ENCODE results near the gene TOM1L2. TPM values are rescaled to one million over a fixed set of nuclear protein-coding genes. Genes with fewer than 3 reads are reported as not detected.

Gene TOM1L2
- total and polyA plus RNA-seq, 5 donors: 176 to 248 (median 213) TPM

DNA sequence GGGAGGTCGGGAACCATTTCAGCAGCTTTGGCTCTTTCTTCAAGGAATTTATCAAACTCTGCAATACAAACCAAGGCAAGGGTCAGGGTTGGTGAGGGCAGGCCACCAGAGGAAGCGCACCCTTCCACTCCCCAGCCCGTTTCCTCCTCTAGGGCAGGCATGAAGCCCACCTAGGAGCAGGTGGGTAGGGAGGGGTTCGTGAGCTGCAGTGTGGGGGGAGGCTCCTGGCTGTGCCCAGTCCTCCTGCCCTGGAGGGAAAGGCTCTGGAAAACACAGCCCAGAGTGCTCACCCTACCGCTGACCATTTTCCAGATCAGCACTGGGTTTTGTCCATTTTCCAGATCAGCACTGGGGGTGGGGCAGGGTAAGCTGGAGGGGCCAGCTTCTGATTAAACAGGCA is 124.5 kb downstream of the TOM1L2 start:
- DNase-seq: peak in 2 of 3 donors; percentile 5 to 46
- intact Hi-C loops (cut with DNase I): loop anchor here in 1 of 4 donors (10.0 kb wide), 1 partner anchor 163 kb away; the partner anchor contains the start of gene RAI1
- no peak for ATAC-seq

DNA sequence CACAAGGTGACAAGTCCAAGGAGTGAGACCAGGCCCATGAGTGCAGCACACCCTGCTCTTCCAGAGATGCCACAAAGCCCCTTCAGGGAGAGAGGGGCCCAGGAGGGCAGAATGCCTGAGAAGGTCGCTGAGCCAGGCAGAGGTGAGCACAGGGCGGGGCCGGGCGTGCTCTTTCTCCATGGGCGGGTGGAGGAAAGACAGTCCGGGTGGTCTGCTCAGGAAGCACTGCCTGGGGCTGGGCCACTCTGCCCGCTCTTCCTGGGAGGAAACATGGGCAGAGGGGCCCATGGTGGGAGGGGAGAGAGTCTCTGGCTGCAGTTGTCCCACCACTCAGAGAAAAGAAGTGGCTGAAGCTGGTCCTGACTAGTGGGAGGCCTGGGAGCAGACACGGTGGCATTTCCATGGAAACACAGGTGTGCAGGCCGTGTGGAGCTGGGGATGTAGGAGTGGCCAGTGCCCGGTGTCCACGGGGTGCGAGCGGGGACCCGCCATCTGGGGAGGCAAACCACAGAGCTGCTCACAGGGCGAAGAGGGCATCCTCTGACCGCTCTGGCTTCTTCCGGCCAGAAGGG is 125.0 kb downstream of the TOM1L2 start:
- ATAC-seq: no peak
- Histone ChIP-seq H3K27ac (ENCODE audit: low read length) (no peak overlapping the region), H3K4me1 (ENCODE audit: control insufficient read depth, insufficient read depth, low read length) (peaks cover 17% of the 10 kb centered on the region), H3K27me3 (ENCODE audit: control insufficient read depth, insufficient read depth) (no peaks in the 10 kb centered on the region), H3K9me3 (ENCODE audit: control insufficient read depth, low read length) (no peaks in the 10 kb centered on the region), H3K4me3 (ENCODE audit: low read length) (no peak overlapping the region)
- intact Hi-C loops (cut with DNase I): loop anchor here in 1 of 4 donors (10.0 kb wide), 1 partner anchor 162 kb away; the partner anchor contains the start of gene RAI1
- DNase-seq: peak in 2 of 3 donors; percentile 35 to 55
- 80% methylated on average over 17 of the region's 17 CpGs for WGBS

More for the DNA sequence above, 124.5 kb downstream of the TOM1L2 start:
- WGBS: 93% methylated on average over 5 of the region's 5 CpGs
- no peak overlapping the region for H3K27ac ChIP-seq (ENCODE audit: low read length)
- no peaks in the 10 kb centered on the region for H3K9me3 ChIP-seq (ENCODE audit: control insufficient read depth, low read length)
- no peaks in the 10 kb centered on the region for H3K27me3 ChIP-seq (ENCODE audit: control insufficient read depth, insufficient read depth)
- peaks cover 17% of the 10 kb centered on the region for H3K4me1 ChIP-seq (ENCODE audit: control insufficient read depth, insufficient read depth, low read length)
- H3K4me3 ChIP-seq (ENCODE audit: low read length): no peak overlapping the region

DNA sequence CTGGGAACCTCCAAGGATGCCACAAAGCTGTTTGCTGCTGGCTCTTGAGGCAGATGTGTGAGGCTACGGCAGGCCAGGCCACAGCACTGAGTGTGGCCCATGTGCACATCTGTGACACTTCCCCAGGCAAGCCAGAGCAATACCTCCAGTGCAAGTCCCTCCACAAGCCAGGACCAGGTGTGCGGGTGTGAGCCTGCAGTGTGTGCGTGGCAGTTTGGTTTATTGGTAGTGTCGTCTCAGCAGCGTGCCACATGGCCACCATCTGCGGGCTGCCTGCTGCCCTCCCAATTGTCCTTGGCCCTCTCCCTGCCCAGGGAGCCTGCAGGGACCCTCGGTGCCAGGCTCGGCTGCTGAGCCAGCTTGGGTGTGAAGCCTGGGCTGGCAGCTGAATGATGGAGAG is 125.6 kb downstream of the TOM1L2 start:
- no peaks in the 10 kb centered on the region for H3K9me3 ChIP-seq (ENCODE audit: control insufficient read depth, low read length)
- ATAC-seq: no peak
- H3K27me3 ChIP-seq (ENCODE audit: control insufficient read depth, insufficient read depth): no peaks in the 10 kb centered on the region
- 91% methylated on average over 8 of the region's 8 CpGs for WGBS
- H3K27ac ChIP-seq (ENCODE audit: low read length): no peak overlapping the region
- no peak overlapping the region for H3K4me3 ChIP-seq (ENCODE audit: low read length)
- DNase-seq: peak in 2 of 3 donors; percentile 39 to 48
- H3K4me1 ChIP-seq (ENCODE audit: control insufficient read depth, insufficient read depth, low read length): peaks cover 17% of the 10 kb centered on the region
- intact Hi-C loops (cut with DNase I): loop anchor here in 1 of 4 donors (10.0 kb wide), 1 partner anchor 162 kb away; the partner anchor contains the start of gene RAI1

DNA sequence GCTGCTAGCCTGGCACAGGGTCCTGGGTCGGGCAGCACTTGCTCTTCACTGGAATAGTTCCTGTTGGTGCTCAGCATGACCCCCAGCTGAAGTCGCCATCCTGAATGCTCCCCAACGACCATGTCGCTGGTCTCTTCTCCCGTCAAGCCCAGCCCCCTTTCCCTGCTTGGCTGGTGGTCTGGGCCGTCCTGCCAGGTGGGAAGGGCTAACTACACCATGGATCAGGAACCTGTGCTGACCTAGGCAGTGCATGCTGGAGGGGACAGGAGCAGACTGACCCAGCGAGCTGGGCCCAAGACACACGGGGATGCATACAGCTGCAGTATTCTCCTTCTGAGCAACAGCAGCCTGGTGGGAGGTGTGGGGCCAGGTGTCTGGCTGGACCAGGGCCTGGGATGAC is 126.2 kb downstream of the TOM1L2 start:
- no peak overlapping the region for H3K4me3 ChIP-seq (ENCODE audit: low read length)
- DNase-seq (peak in 1 of 3 donors; percentile 51), ATAC-seq (no peak)
- 81% methylated on average over 8 of the region's 8 CpGs for WGBS
- H3K27ac ChIP-seq (ENCODE audit: low read length): no peak overlapping the region
- no peaks in the 10 kb centered on the region for H3K27me3 ChIP-seq (ENCODE audit: control insufficient read depth, insufficient read depth)
- H3K4me1 ChIP-seq (ENCODE audit: control insufficient read depth, insufficient read depth, low read length): peaks cover 17% of the 10 kb centered on the region
- intact Hi-C loops (cut with DNase I): loop anchor here in 1 of 4 donors (10.0 kb wide), 1 partner anchor 161 kb away; the partner anchor contains the start of gene RAI1
- no peaks in the 10 kb centered on the region for H3K9me3 ChIP-seq (ENCODE audit: control insufficient read depth, low read length)

DNA sequence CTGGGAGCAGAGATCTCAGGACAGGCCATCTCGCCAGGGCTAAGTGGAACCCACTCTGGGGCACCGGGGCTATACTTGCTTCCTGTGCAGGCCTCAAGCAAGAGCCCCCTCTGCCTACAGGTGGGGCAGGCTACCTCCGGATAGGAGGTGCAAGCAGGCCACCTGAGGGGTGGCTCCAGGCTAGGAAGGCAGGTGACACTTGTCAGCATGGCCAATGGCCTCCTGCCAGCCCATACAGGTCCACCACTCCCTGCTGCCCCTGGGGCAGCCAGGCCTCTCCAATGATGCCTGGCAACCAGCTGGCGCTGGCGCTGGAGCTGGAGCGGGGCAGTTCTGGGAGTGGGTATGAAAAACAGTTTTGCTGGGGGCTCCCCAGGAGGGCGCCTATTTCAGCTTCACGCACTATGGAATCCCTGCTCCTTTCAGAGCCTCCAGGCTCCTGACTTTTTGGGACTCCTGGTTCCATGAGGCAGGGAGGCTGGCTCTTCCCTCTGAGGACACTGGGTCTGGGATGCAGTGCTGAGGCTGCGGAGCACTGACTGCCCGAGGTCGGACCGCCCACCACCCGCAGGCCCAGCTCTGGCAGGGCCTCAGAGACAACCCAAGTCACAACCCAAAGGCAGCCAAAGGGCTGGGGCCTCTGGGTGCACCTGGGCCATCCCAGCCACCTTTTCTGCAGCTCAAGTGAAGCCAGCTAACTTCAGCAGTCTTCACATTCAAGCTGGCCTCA is 127.0 kb downstream of the TOM1L2 start:
- no peak overlapping the region for H3K4me3 ChIP-seq (ENCODE audit: low read length)
- DNase-seq: peak in 2 of 3 donors; percentile 51 to 55
- 85% methylated on average over 13 of the region's 13 CpGs for whole genome bisulfite sequencing
- no peak for ATAC-seq
- H3K27ac ChIP-seq (ENCODE audit: low read length): no peak overlapping the region
- no peaks in the 10 kb centered on the region for H3K9me3 ChIP-seq (ENCODE audit: control insufficient read depth, low read length)
- H3K4me1 ChIP-seq (ENCODE audit: control insufficient read depth, insufficient read depth, low read length): peaks cover 17% of the 10 kb centered on the region
- no peaks in the 10 kb centered on the region for H3K27me3 ChIP-seq (ENCODE audit: control insufficient read depth, insufficient read depth)
- intact Hi-C loops (cut with DNase I): loop anchor here in 1 of 4 donors (10.0 kb wide), 1 partner anchor 160 kb away; the partner anchor contains the start of gene RAI1

DNA sequence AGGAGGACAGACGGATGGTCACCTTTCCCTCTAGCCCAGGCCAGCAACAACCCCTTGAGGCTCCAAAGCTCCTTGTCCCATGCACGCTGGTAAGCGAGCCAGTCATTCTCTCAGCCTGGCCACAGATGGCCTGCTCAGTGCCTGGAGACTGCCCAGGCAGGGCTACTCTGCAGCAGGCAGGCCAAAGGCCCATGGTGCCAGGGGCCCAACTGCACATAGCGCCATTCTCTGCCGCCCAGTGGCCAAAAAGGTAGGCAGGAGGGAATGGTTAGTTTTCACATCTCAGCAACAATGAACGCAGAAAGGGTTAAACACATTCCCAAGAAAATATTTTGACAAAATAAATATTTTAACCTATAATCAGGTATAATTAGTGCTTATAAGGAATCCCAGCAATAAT is 127.7 kb downstream of the TOM1L2 start:
- H3K27me3 ChIP-seq (ENCODE audit: control insufficient read depth, insufficient read depth): no peaks in the 10 kb centered on the region
- no peaks in the 10 kb centered on the region for H3K9me3 ChIP-seq (ENCODE audit: control insufficient read depth, low read length)
- DNase-seq: peak in 1 of 3 donors; percentile 34
- intact Hi-C loops (cut with DNase I): loop anchor here in 1 of 4 donors (10.0 kb wide), 1 partner anchor 160 kb away; the partner anchor contains the start of gene RAI1
- no peak overlapping the region for H3K4me3 ChIP-seq (ENCODE audit: low read length)
- H3K4me1 ChIP-seq (ENCODE audit: control insufficient read depth, insufficient read depth, low read length): peaks cover 13% of the 10 kb centered on the region
- H3K27ac ChIP-seq (ENCODE audit: low read length): no peak overlapping the region
- ATAC-seq: no peak
- WGBS: 89% methylated on average over 6 of the region's 6 CpGs

DNA sequence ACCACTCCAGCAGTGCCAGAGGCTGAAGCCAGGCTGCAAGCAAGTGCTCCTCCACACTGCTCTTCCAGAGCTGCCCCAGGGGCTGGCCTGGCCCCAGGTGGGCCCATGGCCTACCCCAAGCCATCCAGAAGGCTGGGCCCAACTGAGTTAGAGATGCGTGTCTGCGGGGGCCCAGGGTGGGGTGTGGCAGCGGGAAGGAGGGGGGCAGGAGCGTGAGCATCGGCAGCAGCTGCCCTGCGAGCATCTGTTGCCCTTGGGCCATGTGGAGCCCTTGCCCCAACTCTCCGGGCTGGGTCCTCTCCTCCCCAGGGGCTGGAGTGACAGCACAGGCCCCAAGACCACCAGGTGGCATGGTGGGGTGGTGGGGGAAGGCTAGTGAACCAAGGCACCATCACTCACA is 128.1 kb downstream of the TOM1L2 start:
- no peak overlapping the region for H3K27ac ChIP-seq (ENCODE audit: low read length)
- intact Hi-C loops (cut with DNase I): loop anchor here in 1 of 4 donors (10.0 kb wide), 1 partner anchor 159 kb away; the partner anchor contains the start of gene RAI1
- H3K9me3 ChIP-seq (ENCODE audit: control insufficient read depth, low read length): no peaks in the 10 kb centered on the region
- 83% methylated on average over 7 of the region's 7 CpGs for WGBS
- no peak for DNase-seq
- ATAC-seq: no peak
- H3K4me1 ChIP-seq (ENCODE audit: control insufficient read depth, insufficient read depth, low read length): peaks cover 9% of the 10 kb centered on the region
- no peaks in the 10 kb centered on the region for H3K27me3 ChIP-seq (ENCODE audit: control insufficient read depth, insufficient read depth)
- no peak overlapping the region for H3K4me3 ChIP-seq (ENCODE audit: low read length)

DNA sequence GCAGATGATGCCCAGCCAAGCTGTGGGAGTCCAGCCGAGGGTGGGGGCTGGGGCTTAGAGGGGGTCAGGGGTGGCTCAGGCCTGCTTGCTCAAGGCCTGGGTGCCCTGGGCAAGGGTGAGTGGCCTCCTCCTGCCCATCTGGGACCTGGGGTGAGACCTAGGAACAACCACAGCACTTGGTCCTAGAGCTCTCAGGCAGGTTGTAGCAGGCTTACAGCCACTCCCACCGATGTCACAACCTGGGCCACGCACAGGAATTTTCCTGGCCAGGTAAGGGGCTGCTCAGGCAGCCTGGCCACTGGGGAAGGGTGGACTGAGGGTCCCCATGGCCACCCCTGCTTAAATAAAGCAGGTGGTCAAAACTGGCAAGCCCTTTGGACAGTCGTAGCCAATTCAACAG is 129.1 kb downstream of the TOM1L2 start:
- WGBS: 82% methylated on average over 4 of the region's 4 CpGs
- DNase-seq: peak in 1 of 3 donors; percentile 39

DNA sequence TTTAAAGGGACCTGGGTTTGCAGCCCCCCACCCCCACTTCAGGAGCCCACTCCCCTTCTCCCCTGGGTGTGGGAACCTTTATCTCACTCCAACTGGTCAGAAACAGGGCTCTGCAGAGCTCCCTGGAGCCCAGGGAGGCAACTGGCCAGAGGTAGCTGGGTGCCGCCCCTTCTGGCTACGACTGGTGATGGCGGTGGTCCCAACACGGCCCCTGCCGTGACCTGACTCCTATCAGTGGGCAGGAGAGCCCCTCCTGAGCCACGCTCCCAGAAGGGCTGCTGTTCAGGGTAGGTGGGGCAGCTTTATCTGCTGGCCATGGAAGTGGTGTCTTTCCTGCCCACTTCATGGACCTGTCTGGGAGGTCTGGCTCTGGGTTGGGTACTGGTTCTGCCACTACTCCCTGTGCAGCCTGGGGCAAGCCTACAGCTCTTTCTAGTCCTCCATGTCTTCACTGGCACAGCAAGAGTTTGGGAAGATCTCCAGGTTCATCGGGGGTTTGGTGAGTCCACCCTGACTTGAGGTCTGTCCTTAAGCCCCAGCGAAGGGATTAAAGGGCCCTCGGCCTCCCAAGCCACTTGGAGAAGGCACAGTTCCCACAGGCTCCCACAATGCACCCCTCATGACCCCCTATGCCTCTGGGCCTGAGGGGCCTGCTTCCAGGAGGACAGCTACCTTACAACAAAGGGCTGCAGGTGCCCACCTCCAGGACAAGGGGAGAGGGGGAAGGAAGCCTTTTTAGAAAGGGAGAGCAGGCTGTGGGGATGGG is 129.9 kb downstream of the TOM1L2 start:
- H3K4me1 ChIP-seq (ENCODE audit: control insufficient read depth, insufficient read depth, low read length): peaks cover 11% of the 10 kb centered on the region
- H3K27ac ChIP-seq (ENCODE audit: low read length): peak overlapping the region; percentile 80
- DNase-seq (peak in 1 of 3 donors; percentile 71), ATAC-seq (no peak)
- 43% methylated on average over 9 of the region's 9 CpGs for WGBS
- intact Hi-C loops (cut with DNase I): loop anchor here in 1 of 4 donors (10.0 kb wide), 1 partner anchor 157 kb away; the partner anchor contains the start of gene RAI1
- no peaks in the 10 kb centered on the region for H3K27me3 ChIP-seq (ENCODE audit: control insufficient read depth, insufficient read depth)
- no peaks in the 10 kb centered on the region for H3K9me3 ChIP-seq (ENCODE audit: control insufficient read depth, low read length)
- no peak overlapping the region for H3K4me3 ChIP-seq (ENCODE audit: low read length)

More for the DNA sequence above, 129.1 kb downstream of the TOM1L2 start:
- H3K4me3 ChIP-seq (ENCODE audit: low read length): no peak overlapping the region
- no peak overlapping the region for H3K27ac ChIP-seq (ENCODE audit: low read length)
- intact Hi-C loops (cut with DNase I): loop anchor here in 1 of 4 donors (10.0 kb wide), 1 partner anchor 158 kb away; the partner anchor contains the start of gene RAI1
- H3K27me3 ChIP-seq (ENCODE audit: control insufficient read depth, insufficient read depth): no peaks in the 10 kb centered on the region
- H3K9me3 ChIP-seq (ENCODE audit: control insufficient read depth, low read length): no peaks in the 10 kb centered on the region
- ATAC-seq: no peak
- peaks cover 4% of the 10 kb centered on the region for H3K4me1 ChIP-seq (ENCODE audit: control insufficient read depth, insufficient read depth, low read length)

DNA sequence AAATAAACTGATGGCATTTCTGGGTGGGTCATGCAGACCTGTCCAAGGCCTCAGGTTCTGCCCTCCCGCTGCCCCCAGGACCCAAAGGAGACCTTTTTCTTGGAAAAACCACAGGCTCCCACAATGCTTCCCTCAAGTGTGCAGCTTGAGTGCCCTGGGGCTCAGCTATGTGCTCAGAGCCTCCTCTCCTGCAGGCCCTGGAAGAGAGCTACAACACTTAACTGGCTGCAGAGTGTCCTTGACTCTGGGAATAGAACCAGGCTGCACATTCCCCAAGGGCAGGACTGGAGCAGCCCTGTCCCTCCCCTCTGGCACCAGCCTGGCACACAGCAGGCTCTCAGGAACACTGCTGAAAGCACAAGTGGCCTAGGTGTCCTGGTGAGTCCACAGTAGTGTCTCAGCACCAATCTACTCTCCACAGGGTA is 130.6 kb downstream of the TOM1L2 start:
- peak; percentile 15 to 51 for ATAC-seq
- peaks cover 11% of the 10 kb centered on the region for H3K4me1 ChIP-seq (ENCODE audit: control insufficient read depth, insufficient read depth, low read length)
- no peak overlapping the region for H3K4me3 ChIP-seq (ENCODE audit: low read length)

More for the DNA sequence above, 130.6 kb downstream of the TOM1L2 start:
- intact Hi-C loops (cut with DNase I): loop anchor here in 1 of 4 donors (10.0 kb wide), 1 partner anchor 157 kb away; the partner anchor contains the start of gene RAI1
- H3K27me3 ChIP-seq (ENCODE audit: control insufficient read depth, insufficient read depth): no peaks in the 10 kb centered on the region
- 61% methylated on average over 1 of the region's 1 CpG for WGBS
- DNase-seq: peak in 2 of 3 donors; percentile 80 to 87
- H3K9me3 ChIP-seq (ENCODE audit: control insufficient read depth, low read length): no peaks in the 10 kb centered on the region
- H3K27ac ChIP-seq (ENCODE audit: low read length): peak overlapping the region; percentile 87
